GM23338 (cell line): ENCODE results near the gene APLN. TPM values are rescaled to one million over a fixed set of nuclear protein-coding genes. Genes with fewer than 3 reads are reported as not detected.

ENCODE experiments used
- ATAC-seq: fragments of 200-7000 bp; cut with Tn5 transposase; 3 replicates; pipeline ENCODE4 v1.9.1; 2020
- DNase-seq: peaks from one replicate; pipeline ENCODE4 v3.0.0-alpha.2; 2015; ENCODE audit warnings: low spot score
- H2AFZ ChIP-seq: fragments of 200-600 bp; sonication (generic); 2 replicates; pipeline ENCODE4 v1.8.0; 2016; ENCODE audit warnings: antibody characterized with exemption, mild to moderate bottlenecking, moderate library complexity
- H3F3A ChIP-seq: fragments of 200-600 bp; sonication (generic); replicated peaks from 2 replicates; pipeline ENCODE4 v1.8.0; 2017; ENCODE audit warnings: antibody characterized with exemption, mixed run types, low read depth
- H3K27ac ChIP-seq: fragments of 200-600 bp; sonication (generic); 2 replicates; pipeline ENCODE4 v1.6.1; 2016; ENCODE audit warnings: low read depth
- H3K27me3 ChIP-seq: fragments of 200-600 bp; sonication (generic); 2 replicates; pipeline ENCODE4 v1.8.0; 2016; ENCODE audit warnings: mild to moderate bottlenecking, mixed run types, moderate library complexity; ENCODE audit not compliant: insufficient read depth
- H3K36me3 ChIP-seq: fragments of 200-600 bp; sonication (generic); 2 replicates; pipeline ENCODE4 v1.8.0; 2016; ENCODE audit warnings: mild to moderate bottlenecking; ENCODE audit not compliant: insufficient read depth
- H3K4me1 ChIP-seq: fragments of 200-600 bp; sonication (generic); 2 replicates; pipeline ENCODE4 v1.8.0; 2016; ENCODE audit warnings: mild to moderate bottlenecking, moderate library complexity; ENCODE audit not compliant: insufficient read depth
- H3K4me2 ChIP-seq: fragments of 200-600 bp; sonication (generic); 2 replicates; pipeline ENCODE4 v1.7.1; 2017; ENCODE audit warnings: mixed run types
- H3K4me3 ChIP-seq: fragments of 200-600 bp; sonication (generic); 2 replicates; pipeline ENCODE4 v1.6.1; 2016; ENCODE audit warnings: mixed run types
- H3K79me2 ChIP-seq: fragments of 200-600 bp; sonication (generic); replicated peaks from 2 replicates; pipeline ENCODE4 v1.8.0; 2017; ENCODE audit warnings: mild to moderate bottlenecking; ENCODE audit not compliant: insufficient read depth
- H3K9me2 ChIP-seq: fragments of 200-600 bp; sonication (generic); 2 replicates; pipeline ENCODE4 v1.8.0; 2017; ENCODE audit not compliant: insufficient read depth
- H4K20me1 ChIP-seq: fragments of 200-600 bp; sonication (generic); replicated peaks from 2 replicates; pipeline ENCODE4 v1.8.0; 2017; ENCODE audit warnings: mild to moderate bottlenecking; ENCODE audit not compliant: insufficient read depth
- H3K27ac Mint-ChIP-seq: 2 replicates; pipeline ENCODE4 v1.8.0; 2020; ENCODE audit warnings: inconsistent platforms, mild to moderate bottlenecking, moderate library complexity, mixed read lengths
- H3K27me3 Mint-ChIP-seq: 3 replicates; pipeline ENCODE4 v1.8.0; 2022; ENCODE audit warnings: low read depth, mild to moderate bottlenecking, moderate library complexity, mixed read lengths, inconsistent platforms; ENCODE audit not compliant: insufficient read depth, poor library complexity
- H3K36me3 Mint-ChIP-seq: 3 replicates; pipeline ENCODE4 v1.8.0; 2021; ENCODE audit warnings: low read depth, mild to moderate bottlenecking, inconsistent platforms, moderate library complexity, mixed read lengths
- H3K4me1 Mint-ChIP-seq: 3 replicates; pipeline ENCODE4 v1.8.0; 2020; ENCODE audit warnings: mild to moderate bottlenecking, inconsistent platforms, mixed read lengths
- H3K4me3 Mint-ChIP-seq: 3 replicates; pipeline ENCODE4 v1.8.0; 2021; ENCODE audit warnings: moderate library complexity, mild to moderate bottlenecking, inconsistent platforms, mixed read lengths
- H3K9me3 Mint-ChIP-seq: 3 replicates; pipeline ENCODE4 v1.8.0; 2020; ENCODE audit warnings: moderate library complexity, mild to moderate bottlenecking, inconsistent platforms, mixed read lengths
- EZH2 ChIP-seq: fragments of 200-600 bp; sonication (generic); IDR thresholded peaks from one replicate; pipeline ENCODE4 v1.8.0; 2017; ENCODE audit warnings: antibody characterized with exemption, mild to moderate bottlenecking, low read depth; ENCODE audit not compliant: unreplicated experiment
- EZH2phosphoT487 ChIP-seq: fragments of 200-600 bp; sonication (generic); IDR thresholded peaks from one replicate; pipeline ENCODE4 v1.8.1; 2018; ENCODE audit warnings: antibody characterized with exemption; ENCODE audit not compliant: unreplicated experiment
- POLR2AphosphoS5 ChIP-seq: IDR thresholded peaks from 2 replicates; pipeline ENCODE4 v1.6.1; 2016; ENCODE audit warnings: antibody characterized with exemption, low read depth
- polyA plus RNA-seq: library from polyadenylated mRNA; unstranded; fragments of >200 nt; fragmentation: Nextera tagmentation; extraction: Ambion mirVana; gene quantifications from 2 replicates; pipeline ENCODE4 v1.2.1, GENCODE V29; 2016
- total RNA-seq: library from RNA; depleted of rRNA; stranded (reverse); fragments of >200 nt; shearing (Covaris generic); gene quantifications from 2 replicates; pipeline ENCODE4 v1.2.3, GENCODE V29; 2014
- TF ChIP-seq, protein P1 (sequence below): fragments of 250-450 bp; sonication (Bioruptor Pico); IDR thresholded peaks from 2 replicates; pipeline ENCODE4 v1.5.0; 2020; ENCODE audit warnings: mild to moderate bottlenecking, moderate library complexity
- TF ChIP-seq, protein P2 (sequence below): IDR thresholded peaks from 2 replicates; pipeline ENCODE4 v1.6.1; 2016; ENCODE audit warnings: antibody characterized with exemption

The APLN gene
- total and polyA plus RNA-seq, 2 experiments from 2014 or later, result 0.49 to 0.60 TPM

- no peak overlapping the region for H2AFZ ChIP-seq
- H3K9me3 Mint-ChIP-seq, result no peaks in the 10 kb centered on the region
- no peaks in the 10 kb centered on the region for H3F3A ChIP-seq
- no peak overlapping the region for H3K4me2 ChIP-seq
- no peaks in the 10 kb centered on the region; the same call in 2 of the 3 replicates for H3K4me1 Mint-ChIP-seq
- H3K79me2 ChIP-seq, result no peaks in the 10 kb centered on the region
- H3K4me1 ChIP-seq, result no peaks in the 10 kb centered on the region
- ATAC-seq (no peak), DNase-seq (no peak)
- H3K27me3 ChIP-seq, result no peaks in the 10 kb centered on the region
- H3K36me3 ChIP-seq, result no peaks in the 10 kb centered on the region
- H3K27ac ChIP-seq, result no peak overlapping the region
- no peaks in the 10 kb centered on the region for H3K36me3 Mint-ChIP-seq
- TF ChIP-seq, protein P1, sequence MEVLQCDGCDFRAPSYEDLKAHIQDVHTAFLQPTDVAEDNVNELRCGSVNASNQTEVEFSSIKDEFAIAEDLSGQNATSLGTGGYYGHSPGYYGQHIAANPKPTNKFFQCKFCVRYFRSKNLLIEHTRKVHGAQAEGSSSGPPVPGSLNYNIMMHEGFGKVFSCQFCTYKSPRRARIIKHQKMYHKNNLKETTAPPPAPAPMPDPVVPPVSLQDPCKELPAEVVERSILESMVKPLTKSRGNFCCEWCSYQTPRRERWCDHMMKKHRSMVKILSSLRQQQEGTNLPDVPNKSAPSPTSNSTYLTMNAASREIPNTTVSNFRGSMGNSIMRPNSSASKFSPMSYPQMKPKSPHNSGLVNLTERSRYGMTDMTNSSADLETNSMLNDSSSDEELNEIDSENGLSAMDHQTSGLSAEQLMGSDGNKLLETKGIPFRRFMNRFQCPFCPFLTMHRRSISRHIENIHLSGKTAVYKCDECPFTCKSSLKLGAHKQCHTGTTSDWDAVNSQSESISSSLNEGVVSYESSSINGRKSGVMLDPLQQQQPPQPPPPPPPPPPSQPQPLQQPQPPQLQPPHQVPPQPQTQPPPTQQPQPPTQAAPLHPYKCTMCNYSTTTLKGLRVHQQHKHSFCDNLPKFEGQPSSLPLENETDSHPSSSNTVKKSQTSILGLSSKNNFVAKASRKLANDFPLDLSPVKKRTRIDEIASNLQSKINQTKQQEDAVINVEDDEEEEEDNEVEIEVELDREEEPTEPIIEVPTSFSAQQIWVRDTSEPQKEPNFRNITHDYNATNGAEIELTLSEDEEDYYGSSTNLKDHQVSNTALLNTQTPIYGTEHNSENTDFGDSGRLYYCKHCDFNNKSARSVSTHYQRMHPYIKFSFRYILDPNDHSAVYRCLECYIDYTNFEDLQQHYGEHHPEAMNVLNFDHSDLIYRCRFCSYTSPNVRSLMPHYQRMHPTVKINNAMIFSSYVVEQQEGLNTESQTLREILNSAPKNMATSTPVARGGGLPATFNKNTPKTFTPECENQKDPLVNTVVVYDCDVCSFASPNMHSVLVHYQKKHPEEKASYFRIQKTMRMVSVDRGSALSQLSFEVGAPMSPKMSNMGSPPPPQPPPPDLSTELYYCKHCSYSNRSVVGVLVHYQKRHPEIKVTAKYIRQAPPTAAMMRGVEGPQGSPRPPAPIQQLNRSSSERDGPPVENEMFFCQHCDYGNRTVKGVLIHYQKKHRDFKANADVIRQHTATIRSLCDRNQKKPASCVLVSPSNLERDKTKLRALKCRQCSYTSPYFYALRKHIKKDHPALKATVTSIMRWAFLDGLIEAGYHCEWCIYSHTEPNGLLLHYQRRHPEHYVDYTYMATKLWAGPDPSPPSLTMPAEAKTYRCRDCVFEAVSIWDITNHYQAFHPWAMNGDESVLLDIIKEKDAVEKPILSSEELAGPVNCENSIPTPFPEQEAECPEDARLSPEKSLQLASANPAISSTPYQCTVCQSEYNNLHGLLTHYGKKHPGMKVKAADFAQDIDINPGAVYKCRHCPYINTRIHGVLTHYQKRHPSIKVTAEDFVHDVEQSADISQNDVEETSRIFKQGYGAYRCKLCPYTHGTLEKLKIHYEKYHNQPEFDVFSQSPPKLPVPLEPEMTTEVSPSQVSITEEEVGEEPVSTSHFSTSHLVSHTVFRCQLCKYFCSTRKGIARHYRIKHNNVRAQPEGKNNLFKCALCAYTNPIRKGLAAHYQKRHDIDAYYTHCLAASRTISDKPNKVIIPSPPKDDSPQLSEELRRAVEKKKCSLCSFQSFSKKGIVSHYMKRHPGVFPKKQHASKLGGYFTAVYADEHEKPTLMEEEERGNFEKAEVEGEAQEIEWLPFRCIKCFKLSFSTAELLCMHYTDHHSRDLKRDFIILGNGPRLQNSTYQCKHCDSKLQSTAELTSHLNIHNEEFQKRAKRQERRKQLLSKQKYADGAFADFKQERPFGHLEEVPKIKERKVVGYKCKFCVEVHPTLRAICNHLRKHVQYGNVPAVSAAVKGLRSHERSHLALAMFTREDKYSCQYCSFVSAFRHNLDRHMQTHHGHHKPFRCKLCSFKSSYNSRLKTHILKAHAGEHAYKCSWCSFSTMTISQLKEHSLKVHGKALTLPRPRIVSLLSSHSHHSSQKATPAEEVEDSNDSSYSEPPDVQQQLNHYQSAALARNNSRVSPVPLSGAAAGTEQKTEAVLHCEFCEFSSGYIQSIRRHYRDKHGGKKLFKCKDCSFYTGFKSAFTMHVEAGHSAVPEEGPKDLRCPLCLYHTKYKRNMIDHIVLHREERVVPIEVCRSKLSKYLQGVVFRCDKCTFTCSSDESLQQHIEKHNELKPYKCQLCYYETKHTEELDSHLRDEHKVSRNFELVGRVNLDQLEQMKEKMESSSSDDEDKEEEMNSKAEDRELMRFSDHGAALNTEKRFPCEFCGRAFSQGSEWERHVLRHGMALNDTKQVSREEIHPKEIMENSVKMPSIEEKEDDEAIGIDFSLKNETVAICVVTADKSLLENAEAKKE (CRISPR knock-in tag), result no peak
- TF ChIP-seq EZH2, result no peak
- peaks cover 1% of the 10 kb centered on the region for H3K27me3 Mint-ChIP-seq
- H3K4me3 Mint-ChIP-seq, result no peak overlapping the region
- no peaks in the 10 kb centered on the region for H3K9me2 ChIP-seq
- no peaks in the 10 kb centered on the region for H4K20me1 ChIP-seq
- H3K27ac Mint-ChIP-seq, result no peak overlapping the region
- no peak overlapping the region for H3K4me3 ChIP-seq
Measured at GRCh38 chrX:129632443-129632842, 22.3 kb downstream of the APLN start.

GRCh38 chrX:129631849-129632248, 22.9 kb downstream of the APLN start:
- H4K20me1 ChIP-seq, result no peaks in the 10 kb centered on the region
- H3K36me3 ChIP-seq, result no peaks in the 10 kb centered on the region
- Mint-ChIP-seq H3K36me3 (no peaks in the 10 kb centered on the region), H3K27ac (no peak overlapping the region), H3K9me3 (no peaks in the 10 kb centered on the region), H3K4me1 (no peaks in the 10 kb centered on the region; the same call in 2 of the 3 replicates), H3K4me3 (no peak overlapping the region), H3K27me3 (peaks cover under 1% of the 10 kb centered on the region)
- no peaks in the 10 kb centered on the region for H3K9me2 ChIP-seq
- no peak overlapping the region for H3K27ac ChIP-seq
- no peaks in the 10 kb centered on the region for H3K4me1 ChIP-seq
- H3K27me3 ChIP-seq, result no peaks in the 10 kb centered on the region
- H3K79me2 ChIP-seq, result no peaks in the 10 kb centered on the region
- H2AFZ ChIP-seq, result no peak overlapping the region
- ATAC-seq (no peak), DNase-seq (no peak)
- no peak overlapping the region for H3K4me2 ChIP-seq
- H3F3A ChIP-seq, result no peaks in the 10 kb centered on the region
- no peak overlapping the region for H3K4me3 ChIP-seq
- TF ChIP-seq, protein P2, sequence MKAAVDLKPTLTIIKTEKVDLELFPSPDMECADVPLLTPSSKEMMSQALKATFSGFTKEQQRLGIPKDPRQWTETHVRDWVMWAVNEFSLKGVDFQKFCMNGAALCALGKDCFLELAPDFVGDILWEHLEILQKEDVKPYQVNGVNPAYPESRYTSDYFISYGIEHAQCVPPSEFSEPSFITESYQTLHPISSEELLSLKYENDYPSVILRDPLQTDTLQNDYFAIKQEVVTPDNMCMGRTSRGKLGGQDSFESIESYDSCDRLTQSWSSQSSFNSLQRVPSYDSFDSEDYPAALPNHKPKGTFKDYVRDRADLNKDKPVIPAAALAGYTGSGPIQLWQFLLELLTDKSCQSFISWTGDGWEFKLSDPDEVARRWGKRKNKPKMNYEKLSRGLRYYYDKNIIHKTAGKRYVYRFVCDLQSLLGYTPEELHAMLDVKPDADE, result no peak
- TF ChIP-seq POLR2AphosphoS5 (no peak), EZH2phosphoT487 (no peak), EZH2 (no peak)
- TF ChIP-seq, protein P1 (CRISPR knock-in tag), result no peak
